ENCODE results near the gene ASB5. TPM values are rescaled to one million over a fixed set of nuclear protein-coding genes. Genes with fewer than 3 reads are reported as not detected.
"Not testable (repeated sequence)": the region's sequence is repeated elsewhere in the genome, so short reads cannot be mapped to it uniquely, and the experiment has no call there.

Gene ASB5
- total RNA-seq, 1 donor from 2014 or later, result 3.8 TPM

DNA sequence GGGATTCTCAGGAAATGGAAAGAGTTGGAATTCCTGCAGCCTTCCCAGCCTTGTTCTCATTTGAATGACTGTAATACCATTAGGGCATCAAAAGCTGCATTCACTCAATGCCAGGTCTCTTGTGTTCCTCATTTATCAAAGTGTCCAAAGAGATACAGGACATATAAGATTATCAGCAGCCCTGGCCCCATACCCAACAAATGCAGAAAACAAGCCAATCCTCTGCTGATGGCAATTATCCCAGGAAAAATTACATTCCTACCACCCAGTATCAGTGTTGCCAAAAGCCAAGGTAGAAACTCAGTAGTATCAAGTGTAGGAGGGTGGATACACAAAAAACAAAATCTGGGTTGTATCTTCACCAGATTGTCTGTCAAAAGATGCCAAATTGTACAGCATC, 18.5 kb upstream of the ASB5 start:
- DNase-seq (ENCODE audit: low spot score), result no peak
- intact Hi-C loops (cut with DNase I), result no loop called here

GRCh38 chr4:176286728-176287127, 17.7 kb upstream of the ASB5 start:
- intact Hi-C loops (cut with DNase I), result no loop called here
- DNase-seq (ENCODE audit: low spot score), result no peak

DNA sequence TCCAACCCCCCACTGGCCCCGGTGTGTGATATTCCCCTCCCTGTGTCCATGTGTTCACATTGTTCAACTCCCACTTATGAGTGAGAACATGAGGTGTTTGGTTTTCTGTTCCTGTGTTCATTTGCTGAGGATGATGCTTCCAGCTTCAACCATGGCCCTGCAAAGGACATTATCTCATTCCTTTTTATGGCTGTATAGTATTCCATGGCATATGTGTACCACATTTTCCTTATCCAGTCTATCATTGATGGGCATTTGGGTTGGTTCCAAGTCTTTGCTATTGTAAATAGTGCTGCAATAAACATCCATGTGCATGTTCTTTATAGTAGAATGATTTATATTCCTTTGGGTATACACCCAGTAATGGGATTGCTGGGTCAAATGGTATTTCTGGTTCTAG, 10.5 kb upstream of the ASB5 start:
- intact Hi-C loops (cut with DNase I), result loop anchor here (5.0 kb wide), 2 partner anchors 42 to 43 kb away; no protein-coding TSS in a partner anchor
- DNase-seq (ENCODE audit: low spot score), result not testable (repeated sequence)

- no peak for DNase-seq (ENCODE audit: low spot score)
- intact Hi-C loops (cut with DNase I), result loop anchor here (2.0 to 5.0 kb wide), 3 partner anchors 40 to 129 kb away; no protein-coding TSS in a partner anchor
Observed at GRCh38 chr4:176277162-176277904, 8.3 kb upstream of the ASB5 start.

DNA sequence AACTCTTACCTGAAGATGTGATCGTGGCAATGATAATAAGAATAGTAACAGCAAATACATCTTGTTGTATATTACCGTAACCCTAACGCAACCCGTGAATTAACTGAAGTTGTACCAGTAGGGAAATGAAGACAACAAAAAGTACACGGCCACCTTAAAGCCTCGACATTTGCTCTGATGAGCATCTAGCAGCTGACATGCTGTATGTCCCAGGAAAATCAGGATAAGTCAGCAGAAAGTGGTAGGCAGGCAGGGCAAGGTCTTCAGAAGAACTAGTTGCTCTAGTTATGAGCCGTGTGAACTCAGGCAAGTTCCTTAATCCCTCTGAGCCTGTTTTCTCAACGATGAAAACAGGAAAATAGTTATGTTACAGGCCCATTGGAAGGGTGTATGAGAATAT, 7.7 kb upstream of the ASB5 start:
- no peak for DNase-seq (ENCODE audit: low spot score)
- intact Hi-C loops (cut with DNase I), result loop anchor here (2.0 to 5.0 kb wide), 3 partner anchors 39 to 128 kb away; no protein-coding TSS in a partner anchor

DNA sequence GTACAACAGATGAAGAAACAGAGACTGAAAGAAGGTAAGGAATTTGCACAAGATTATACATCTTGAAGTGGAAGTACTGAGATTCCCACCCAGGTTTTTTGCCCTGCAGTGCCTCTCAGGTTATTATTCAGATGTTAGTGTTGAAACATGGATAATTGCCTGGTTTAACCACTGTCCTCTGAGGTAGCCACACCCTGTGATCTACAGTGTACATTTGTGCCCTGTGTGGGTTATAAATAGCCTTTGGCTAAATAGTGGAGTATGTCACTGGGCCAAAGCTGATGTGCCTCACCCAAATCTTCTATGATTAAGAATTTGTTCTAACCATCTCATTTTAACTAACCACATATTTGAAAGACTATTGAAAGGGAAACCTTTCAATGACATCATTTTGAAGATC, 5.4 kb upstream of the ASB5 start:
- intact Hi-C loops (cut with DNase I), result no loop called here
- DNase-seq (ENCODE audit: low spot score), result no peak

DNA sequence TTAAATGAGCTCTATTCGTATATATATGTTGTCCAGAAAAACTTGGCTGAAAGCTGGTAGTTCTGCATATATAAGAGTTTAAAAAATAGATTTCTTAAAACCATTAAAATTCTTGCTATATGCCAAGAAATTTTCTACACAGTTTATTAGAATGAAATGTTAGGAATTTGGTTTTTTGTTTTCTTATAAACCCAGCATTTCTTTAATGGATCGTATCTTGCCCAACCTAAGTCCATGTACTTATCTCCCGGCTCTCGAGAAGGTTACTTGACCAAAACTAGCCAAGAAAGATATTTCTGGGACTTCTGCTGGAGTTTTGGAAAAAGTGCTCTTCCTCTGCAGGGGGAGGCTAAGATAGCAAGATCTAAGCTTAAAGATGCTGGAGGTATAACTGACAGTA, 4.7 kb upstream of the ASB5 start:
- DNase-seq (ENCODE audit: low spot score), result no peak
- intact Hi-C loops (cut with DNase I), result no loop called here

DNA sequence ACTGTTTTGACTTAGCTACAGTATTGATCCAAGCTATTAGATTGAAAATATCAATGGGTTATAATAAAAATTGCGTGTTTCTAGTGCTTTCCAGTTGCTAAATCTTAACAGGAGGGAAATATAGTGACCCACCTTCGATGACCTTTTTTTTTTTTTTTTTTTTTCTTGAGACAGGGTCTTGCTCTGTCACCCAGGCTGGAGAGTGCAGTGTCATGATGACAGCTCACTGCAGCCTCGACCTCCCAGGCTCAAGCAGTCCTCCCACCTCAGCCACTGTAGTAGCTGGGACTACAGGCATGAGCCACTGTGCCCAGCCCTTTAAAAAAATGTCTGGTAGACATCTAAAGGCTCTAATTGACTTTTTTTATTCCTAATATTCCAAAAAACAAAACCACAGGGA, 3.8 kb upstream of the ASB5 start:
- no peak for DNase-seq (ENCODE audit: low spot score)
- intact Hi-C loops (cut with DNase I), result no loop called here

DNA sequence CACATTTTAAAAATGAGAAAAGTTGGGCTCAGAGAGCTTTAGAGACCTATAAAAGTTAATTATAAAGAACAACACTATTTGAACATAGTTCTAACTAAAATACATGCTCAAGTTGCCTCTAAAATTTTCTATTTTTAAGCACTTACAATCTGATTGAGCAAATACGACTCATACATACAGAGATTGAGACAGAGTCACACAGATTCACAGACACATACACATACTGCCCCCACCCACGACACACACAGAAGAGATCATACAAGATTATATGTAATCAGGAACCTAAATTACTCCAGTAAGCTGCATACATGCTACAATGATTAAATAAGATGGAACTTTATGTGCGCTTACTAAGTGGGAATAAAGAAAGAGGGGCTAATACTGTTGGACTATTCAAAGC, 2.7 kb upstream of the ASB5 start:
- DNase-seq (ENCODE audit: low spot score), result no peak
- intact Hi-C loops (cut with DNase I), result no loop called here

DNA sequence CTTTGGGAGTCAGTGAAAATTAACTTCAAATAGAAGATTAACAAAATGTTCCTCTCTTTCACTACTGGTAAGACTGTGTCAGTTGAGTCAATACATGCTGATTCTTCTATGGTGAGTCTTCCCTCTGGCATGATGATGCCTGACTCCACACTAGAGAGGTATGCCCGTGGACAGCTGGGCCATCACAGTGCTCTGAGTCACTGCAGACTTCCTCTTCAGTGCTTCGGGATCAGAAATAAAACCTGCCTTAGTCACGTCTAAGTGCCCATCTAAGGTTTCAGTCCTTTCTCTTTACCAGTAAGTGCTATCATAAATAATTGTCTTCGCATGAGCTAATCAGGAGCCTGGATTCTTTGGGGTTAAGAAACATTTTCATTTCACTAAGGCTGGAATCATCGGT, 1.6 kb upstream of the ASB5 start:
- intact Hi-C loops (cut with DNase I), result no loop called here
- DNase-seq (ENCODE audit: low spot score), result no peak

- no peak for DNase-seq (ENCODE audit: low spot score)
- intact Hi-C loops (cut with DNase I), result no loop called here
Observed at GRCh38 chr4:176266026-176266425, 3.0 kb downstream of the ASB5 start.

- DNase-seq (ENCODE audit: low spot score), result no peak
- intact Hi-C loops (cut with DNase I), result no loop called here
Observed at GRCh38 chr4:176262243-176262642, 6.8 kb downstream of the ASB5 start.

DNA sequence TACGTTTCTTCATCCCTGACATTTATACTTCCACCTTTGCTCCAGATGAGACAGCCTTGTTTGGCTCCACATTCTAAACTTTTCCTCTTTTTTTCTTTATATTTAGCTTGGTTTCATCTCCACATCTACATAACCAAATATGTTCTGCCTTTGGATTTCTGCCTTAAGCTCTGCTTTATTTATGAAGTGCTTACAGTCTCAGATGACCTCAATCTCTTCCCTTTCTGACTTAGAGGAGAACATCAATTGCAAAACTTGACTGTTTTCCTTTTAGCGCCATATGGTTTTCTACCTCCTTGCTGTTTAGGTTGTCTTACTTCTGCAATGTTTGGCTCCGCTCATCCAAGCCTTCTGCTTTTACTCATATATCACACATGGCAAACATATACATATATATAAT, 7.5 kb downstream of the ASB5 start:
- intact Hi-C loops (cut with DNase I), result no loop called here
- no peak for DNase-seq (ENCODE audit: low spot score)

DNA sequence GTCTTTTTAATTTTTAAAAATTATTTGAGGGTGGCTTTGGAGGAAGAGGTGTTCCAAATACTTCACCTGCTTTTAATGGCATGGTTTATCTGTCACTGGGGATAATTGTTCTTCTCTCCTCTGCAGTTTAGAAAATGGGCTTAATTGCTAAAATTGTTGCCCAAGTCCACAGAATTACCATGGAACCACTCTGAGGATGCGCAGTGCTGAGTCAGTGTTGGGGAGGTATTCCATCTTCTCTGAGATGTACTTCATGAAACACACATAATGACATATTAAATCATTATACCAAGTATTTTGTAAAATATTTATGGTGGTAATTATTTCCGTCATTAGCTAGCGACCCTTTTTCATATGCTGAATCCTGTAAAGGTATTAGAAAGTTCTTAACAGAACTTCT, 8.0 kb downstream of the ASB5 start:
- DNase-seq (ENCODE audit: low spot score), result no peak
- intact Hi-C loops (cut with DNase I), result no loop called here

DNA sequence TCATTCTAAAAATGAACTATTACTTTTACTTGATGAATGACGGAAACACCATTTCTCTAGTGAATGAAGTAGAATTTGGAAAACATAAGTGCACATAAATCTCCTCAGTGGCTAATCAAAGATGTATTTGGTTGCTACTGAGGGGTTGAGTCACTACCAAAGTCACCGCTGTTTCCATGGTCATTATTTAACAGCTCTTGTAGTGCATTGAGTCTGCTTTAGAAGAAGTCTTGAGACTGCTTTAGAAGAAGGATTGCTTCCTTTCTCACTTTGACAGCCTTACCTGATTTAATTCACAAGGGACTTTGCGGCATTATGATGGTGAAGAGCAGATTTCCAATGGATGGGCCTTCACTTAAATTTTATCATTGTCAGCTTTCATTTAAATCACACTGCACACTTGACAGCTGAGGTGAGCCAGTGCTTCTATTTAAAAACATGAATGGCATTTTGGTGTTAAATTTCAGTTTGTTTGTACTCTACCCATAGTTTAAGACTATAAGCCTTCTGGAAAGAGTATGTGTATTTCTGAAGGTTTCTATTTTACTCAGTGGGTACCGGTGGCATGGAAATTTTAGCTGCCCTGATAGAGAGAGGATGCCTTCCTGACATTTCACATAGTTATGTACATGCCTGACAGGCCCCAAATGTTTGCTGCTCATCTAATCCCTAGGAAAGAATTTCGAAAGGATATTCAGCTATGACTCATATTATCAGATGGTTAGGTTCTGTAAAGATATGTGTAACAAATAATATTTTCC, 9.5 kb downstream of the ASB5 start:
- DNase-seq (ENCODE audit: low spot score), result no peak
- intact Hi-C loops (cut with DNase I), result no loop called here

DNA sequence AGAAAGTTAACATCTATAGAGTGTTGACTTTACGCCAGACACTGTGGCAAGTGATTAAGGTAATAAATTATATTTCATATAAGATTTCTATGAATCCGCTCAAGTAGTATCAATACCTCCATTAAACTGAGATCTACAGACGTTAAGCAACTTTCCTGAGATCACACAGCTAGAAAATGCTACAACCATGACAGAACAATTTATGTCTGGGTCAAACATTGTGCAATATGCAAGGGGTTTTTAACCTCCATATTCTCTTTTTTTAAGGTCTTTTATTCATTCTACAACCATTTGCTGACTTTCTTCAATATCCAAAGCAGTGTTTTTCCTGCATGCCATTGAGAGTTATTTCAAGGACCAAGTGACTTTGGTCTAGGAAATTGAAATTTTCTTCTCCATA, 10.9 kb downstream of the ASB5 start:
- no peak for DNase-seq (ENCODE audit: low spot score)
- intact Hi-C loops (cut with DNase I), result no loop called here

- intact Hi-C loops (cut with DNase I), result no loop called here
- no peak for DNase-seq (ENCODE audit: low spot score)
Observed at GRCh38 chr4:176256921-176257320, 12.1 kb downstream of the ASB5 start.

DNA sequence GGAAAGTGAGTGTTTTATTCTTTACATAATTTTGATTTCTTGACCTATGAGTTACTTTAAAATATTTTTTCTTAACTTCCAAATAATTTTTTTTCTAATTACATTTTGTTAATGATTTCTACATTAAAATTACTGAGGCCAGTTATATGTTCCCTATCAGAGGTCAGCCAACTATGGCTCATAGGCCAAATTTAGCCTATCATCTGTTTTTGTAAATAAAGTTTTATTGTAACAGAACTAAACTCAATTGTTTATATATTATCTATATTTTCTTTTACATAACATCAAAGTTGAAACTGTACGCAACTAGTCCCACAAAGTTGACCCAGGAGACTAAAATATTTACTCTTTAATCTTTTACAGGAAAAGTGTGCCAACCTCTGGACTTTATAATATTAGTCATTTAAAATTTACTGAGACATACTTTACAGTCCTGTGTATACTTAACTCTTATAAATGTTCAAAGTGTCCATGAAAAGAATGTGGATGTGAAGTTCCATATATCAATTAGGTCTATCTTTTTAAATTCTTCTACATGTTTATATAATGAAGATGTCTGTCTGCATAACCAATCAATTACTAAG, 26.2 kb downstream of the ASB5 start:
- no peak for DNase-seq (ENCODE audit: low spot score)
- intact Hi-C loops (cut with DNase I), result no loop called here

- intact Hi-C loops (cut with DNase I), result no loop called here
- DNase-seq (ENCODE audit: low spot score), result no peak
Observed at GRCh38 chr4:176241703-176242102, 27.3 kb downstream of the ASB5 start.

DNA sequence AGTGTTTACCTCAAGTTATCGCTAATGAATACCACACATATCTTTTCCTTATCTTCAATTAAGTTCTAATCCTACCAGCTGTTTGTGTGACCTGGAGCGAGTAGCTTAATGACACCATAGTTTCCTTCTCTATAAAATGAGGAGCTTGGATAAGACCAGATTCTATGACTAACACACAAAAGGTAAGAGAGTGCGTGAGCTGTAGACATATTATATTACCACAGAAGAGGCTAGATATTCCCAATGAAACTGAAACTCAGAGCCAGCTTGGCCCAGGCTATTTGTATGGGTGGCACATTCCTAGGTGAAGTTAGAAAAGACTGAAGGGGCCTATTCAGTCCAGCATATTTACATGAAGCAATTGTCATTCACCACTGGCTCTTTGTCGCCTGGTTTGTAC, 30.2 kb downstream of the ASB5 start:
- no peak for DNase-seq (ENCODE audit: low spot score)
- intact Hi-C loops (cut with DNase I), result loop anchor here (5.0 kb wide), 1 partner anchor 38 kb away; no protein-coding TSS in a partner anchor

GRCh38 chr4:176238157-176238610, 30.8 kb downstream of the ASB5 start:
- intact Hi-C loops (cut with DNase I), result loop anchor here (5.0 kb wide), 1 partner anchor 39 kb away; no protein-coding TSS in a partner anchor
- DNase-seq (ENCODE audit: low spot score), result no peak
